GM19351 (cell line): ENCODE measurements around the gene INPP5B.
A peak's percentile ranks its signal among the peaks of the same experiment; 100 is the strongest.
"Not testable (repeated sequence)": the region's sequence is repeated elsewhere in the genome, so short reads cannot be mapped to it uniquely, and the experiment has no call there.

ENCODE experiments used
- ATAC-seq: cut with Tn5 transposase; IDR thresholded peaks from one replicate; pipeline ENCODE4 v1.9.1; 2021; ENCODE audit warnings: mild to moderate bottlenecking, moderate library complexity; ENCODE audit not compliant: unreplicated experiment

Gene INPP5B

DNA sequence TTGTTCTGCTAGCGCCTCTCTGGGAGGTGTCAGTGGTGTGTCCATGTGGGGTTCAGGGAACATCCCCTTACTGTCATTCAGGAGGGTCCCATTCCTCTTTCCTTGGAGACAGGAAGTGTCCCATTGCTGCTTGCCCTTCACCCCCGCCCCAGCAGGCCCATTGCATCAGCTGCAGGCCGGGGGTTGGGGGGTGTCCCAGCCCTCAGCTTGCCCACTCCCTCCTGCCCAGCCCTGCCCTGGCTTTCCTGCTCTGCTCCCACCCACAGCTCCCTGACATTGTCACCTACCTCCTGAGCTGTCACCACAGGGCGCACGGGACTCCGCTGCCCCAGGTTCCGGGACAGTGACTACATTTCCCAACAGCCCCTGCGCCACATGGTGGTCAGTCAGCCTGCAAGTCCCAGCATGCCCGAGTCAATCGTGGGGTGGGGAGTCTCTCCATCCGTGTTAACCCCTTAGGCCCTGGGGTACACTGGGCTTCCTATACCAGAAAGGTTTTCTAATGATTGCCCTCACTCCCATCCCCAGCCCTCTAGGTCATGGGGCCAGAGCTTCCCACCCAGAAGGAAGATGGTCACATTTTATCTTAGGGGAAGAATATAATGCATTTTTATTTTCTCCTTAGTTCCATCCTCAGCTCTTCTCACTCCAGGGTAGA, at the start of gene INPP5B:
INPP5B (minus strand) TSS at position 351 of the 658 bp plus-strand sequence. CDS start 745 bp downstream, outside the sequence.
- peak; percentile 84 for ATAC-seq

GRCh38 chr1:37995751-37996345, 49.0 kb upstream of the INPP5B start:
- no peak for ATAC-seq

DNA sequence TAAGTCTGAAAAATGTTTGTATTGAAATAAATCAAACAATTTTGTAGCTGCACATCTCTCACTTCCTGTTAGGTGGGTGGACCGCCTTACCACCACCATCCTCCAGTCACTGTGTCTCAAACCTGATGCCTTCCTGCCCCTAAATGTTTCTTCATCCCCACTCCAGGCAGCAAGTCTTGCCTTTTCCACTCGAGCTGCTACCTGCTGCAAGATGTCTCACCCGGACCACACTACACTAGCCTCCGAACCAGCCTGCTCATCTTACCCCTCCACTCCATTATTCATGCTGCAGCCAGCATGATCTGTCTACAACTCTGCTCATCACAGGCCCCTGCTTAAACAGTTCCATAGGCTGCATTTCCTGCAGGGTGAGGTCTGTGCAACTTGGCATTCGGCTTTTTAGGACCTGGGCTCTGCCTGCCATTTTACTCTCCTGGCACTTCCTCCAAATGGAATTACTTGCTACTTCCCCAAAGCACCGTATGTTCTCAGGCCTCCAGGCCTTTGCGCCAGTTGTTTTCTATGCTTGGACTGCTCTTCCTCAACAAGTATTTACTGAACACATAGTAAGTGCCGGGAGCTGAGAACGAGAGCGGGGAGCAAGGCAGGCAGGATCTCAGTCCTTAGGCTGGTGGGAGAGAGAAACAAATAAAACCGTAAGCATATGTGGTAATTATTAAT, 48.2 kb upstream of the INPP5B start:
- ATAC-seq: no peak

DNA sequence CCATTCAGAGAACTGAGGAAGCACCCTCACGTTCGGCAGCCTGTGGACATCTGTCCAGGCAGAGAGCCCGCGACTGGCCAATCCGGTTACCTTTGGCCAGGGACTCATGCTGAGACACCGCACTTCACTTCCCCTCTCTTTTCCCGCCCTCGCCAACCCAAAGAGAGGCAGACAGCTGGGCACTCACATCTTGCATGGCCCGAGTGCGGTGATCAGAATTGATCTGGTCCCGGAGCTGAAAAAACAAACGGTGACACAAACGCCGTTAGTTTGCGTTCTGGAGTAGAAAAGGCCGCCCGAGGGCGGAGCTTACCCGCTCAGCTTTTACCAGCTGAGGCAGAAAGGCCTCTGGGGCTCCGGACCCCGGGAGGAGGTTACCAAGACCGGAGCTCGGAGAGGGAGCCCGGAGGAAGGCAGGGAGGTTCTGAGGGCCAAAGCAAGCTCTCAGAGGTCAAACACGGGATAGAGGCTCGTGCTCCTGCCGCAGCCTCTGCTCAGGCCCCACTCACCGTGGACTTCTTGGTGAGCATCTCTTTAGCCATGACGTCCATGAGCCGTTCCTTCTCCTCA, 42.6 kb upstream of the INPP5B start:
- peak; percentile 33 for ATAC-seq

DNA sequence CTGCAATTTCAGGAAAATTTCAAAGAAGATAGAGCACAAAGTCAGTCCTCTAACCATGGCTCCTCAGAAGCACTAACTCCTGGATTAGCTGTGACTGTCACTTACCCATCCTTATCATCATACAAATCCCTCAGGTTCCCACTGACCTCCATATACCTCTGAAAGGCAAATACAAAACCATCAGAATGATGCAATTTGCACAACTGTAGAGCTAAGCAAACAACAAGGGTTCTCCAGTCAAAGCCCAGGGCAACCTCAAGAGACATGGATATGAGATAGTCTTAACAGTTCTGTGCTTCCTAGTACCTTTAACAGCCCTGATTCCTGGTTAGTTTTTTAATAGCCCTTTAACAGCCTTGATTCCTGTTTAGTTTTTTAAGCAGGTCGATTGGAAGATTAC, 40.8 kb upstream of the INPP5B start:
- no peak for ATAC-seq

DNA sequence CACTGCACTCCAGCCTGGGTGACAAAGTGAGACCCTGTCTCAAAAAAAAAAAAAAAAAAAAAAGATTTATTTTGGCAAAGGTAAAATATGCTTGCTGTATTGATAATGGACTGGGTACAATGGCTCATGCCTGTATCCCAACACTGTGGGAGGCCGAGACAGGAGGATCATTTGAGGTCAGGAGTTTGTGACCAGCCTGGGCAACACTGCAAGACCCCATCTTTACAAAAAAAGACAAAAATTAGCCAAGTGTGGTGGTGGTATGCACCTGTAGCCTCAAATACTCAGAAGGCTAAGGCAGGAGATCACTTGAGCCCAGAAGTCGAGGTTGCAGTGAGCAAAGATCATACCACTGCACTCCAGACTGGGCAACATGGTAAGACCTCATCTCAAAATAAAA, 36.7 kb upstream of the INPP5B start:
- ATAC-seq: no peak

- no peak for ATAC-seq
Observed at GRCh38 chr1:37978541-37978940, 31.7 kb upstream of the INPP5B start.

DNA sequence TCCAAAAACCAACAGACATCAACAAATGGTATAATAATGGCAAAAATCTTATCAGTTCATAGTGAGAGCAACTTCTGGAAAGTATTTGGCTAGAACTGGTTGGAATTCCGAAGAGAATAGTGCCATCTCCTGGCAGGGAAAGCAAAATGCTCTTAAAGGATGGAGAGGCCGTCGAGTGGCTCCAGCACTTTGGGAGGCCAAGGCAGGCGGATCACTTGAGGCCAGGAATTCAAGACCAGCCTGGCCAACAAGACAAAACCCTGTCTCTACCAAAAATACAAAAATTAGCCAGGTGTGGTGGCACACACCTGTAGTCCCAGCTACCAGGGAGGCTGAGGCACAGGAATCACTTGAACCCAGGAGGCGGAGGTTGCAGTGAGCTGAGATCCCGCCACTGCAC, 28.2 kb upstream of the INPP5B start:
- not testable (repeated sequence) for ATAC-seq

DNA sequence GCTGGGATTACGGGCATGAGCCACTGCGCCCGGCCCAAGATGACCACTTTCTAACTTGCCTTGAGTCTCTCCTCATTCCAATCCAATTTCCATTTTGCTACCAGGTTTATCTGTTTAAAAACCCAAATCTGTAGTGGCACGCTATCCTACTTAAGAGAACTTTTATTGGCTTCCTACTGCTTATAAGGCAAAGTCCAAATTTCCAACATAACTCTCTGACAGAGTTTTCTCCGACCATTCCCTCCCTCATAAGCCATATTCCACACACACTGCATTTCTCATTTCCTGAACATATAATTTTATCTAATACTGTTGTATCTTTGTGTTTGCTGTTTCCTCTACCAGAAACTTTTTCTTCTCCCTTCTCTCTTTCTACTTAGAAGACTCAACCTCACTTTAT, 27.7 kb upstream of the INPP5B start:
- no peak for ATAC-seq

DNA sequence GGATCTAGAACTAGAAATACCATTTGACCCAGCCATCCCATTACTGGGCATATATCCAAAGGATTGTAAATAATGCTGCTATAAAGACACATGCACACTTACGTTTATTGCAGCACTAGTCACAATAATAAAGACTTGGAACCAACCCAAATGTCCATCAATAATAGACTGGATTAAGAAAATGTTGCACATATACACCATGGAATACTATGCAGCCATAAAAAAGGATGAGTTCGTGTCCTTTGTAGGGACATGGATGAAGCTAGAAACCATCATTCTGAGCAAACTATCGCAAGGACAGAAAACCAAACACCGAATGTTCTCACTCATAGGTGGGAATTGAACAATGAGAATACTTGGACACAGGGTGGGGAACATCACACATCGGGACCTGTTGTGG, 26.8 kb upstream of the INPP5B start:
- not testable (repeated sequence) for ATAC-seq

DNA sequence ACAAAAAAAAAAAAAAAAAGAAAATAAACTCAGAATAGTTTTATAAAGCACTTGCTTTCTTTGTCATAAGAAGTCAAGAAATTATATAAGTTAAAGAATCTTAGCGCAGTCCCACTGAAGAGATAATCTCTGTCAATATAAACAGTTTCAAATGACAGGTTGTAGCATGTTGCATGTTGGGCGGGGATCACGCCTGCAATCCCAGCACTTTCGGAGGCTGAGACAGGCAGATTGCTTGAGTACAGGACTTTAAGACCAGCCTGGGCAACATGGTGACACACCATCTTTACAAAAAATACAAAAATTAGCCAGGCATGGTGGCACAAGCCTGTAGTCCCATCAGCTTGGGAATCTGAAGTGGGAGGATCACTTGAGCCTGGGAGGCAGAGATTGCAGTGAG, 18.4 kb upstream of the INPP5B start:
- no peak for ATAC-seq

GRCh38 chr1:37964106-37964505, 17.3 kb upstream of the INPP5B start:
- ATAC-seq: not testable (repeated sequence)

GRCh38 chr1:37958690-37959089, 11.8 kb upstream of the INPP5B start:
- ATAC-seq: no peak

GRCh38 chr1:37955685-37956084, 8.8 kb upstream of the INPP5B start:
- ATAC-seq: no peak

DNA sequence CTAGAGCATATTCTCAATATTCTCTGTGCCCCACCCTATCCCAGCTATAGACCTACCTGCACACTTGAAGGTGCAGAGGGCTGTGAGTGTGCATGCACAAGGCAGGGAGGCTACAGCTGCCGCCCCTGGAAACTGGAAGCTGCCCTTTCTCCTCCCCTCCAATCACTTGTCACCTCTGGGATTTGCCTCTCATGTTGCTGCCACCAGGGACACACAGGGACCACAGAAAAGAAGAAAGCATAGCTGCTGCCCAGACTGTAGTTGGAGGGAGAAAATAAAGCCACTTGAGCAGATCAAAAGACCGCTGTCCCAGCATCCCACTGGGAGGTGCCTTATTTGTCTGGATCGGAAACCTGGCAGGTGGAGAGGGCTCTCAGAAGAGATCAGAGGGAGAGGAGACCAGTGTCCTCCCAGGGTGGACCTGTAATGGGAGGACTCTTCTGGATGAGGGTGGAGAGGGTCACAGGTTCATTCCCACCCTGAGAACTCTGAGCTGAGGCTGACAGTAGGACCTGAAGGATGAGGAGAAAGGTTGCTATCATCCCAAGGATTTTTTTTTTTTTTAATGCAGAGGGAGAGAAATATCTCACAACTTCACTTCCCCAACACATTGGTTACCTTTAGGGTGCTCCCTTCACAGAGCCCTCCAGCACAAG, 7.6 kb upstream of the INPP5B start:
- ATAC-seq: no peak

DNA sequence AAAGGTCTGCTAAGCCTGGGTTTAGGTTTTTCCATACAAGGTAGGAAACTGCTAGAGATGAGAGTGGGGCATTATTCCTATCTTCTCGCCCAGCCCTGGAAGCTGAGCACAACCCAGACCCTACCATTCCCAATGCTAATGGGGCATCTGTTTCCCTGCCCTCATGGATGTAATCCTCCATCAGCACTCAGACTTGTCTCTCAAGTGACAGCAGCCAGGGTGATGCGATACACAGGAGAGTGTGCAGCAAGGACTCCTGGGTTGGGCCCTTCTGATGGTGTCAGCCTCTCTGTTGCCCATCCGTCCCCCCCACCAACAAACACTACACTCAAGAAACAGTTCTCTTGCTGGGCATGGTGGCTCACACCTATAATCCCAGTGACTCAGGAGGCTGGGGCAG, 5.9 kb upstream of the INPP5B start:
- no peak for ATAC-seq

- ATAC-seq: no peak
Observed at GRCh38 chr1:37951783-37952624, 5.2 kb upstream of the INPP5B start.

DNA sequence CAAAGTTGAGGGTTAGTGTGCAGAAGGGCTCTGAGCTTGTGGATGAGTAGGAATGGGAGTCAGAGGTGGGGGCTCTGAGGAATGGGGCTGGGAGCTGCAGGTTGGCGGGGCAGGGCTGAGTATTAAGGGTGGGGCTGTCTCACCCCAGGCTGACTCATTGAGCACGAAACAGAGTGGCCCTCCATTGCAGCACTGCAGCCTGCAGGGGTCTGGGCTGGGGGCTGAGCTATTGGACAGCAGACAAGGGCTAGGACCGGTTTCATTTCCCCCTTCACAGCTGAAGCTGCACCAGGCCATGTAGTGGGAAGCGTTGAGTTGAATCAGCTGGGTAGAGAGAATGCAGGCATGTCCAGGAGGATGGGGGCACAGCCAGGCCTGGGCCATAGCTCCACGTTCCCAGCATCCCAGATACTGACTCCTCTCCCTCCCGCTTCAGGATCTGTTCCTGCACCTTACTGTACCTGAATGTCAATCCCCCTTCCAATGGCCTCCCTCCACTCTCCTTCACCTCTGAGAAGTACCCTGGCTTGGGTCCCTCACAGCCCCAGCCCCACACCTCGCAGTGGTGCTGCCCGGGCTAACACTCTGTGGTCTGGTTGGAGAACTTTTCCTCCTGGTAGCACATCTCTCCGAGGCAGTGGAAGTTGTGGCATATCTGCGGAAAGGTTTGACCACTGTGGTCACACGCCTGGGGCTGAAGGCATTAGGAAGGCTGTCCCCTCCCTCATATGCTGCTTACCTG, 4.4 kb upstream of the INPP5B start:
- ATAC-seq: no peak

- no peak for ATAC-seq
Observed at GRCh38 chr1:37949524-37950152, 2.8 kb upstream of the INPP5B start.
